Liver (tissue), 3 donors: ENCODE data around the gene PYGB.
"Not testable (repeated sequence)": the region's sequence is repeated elsewhere in the genome, so short reads cannot be mapped to it uniquely, and the experiment has no call there.

Experiments
- ATF3 ChIP-seq: IDR thresholded peaks from 2 replicates; pipeline ENCODE4 v1.6.1; 2016; ENCODE audit warnings: antibody characterized with exemption
- CTCF ChIP-seq: fragments of 150-350 bp; IDR thresholded peaks from 2 replicates; pipeline ENCODE4 v1.5.1; 2017; ENCODE audit warnings: improper control_type of control experiment, low read depth, low read length; ENCODE audit not compliant: missing input control
- EGR1 ChIP-seq, 2 donors: IDR thresholded peaks; 2 replicates each; pipeline ENCODE4 v1.6.1; 2016 to 2018; ENCODE audit warnings: antibody characterized with exemption in 2 of 2, low read depth in 2 of 2
- GABPA ChIP-seq, 2 donors: IDR thresholded peaks in 1 of 2; conservative IDR thresholded peaks in 1 of 2; 2 replicates each; pipeline ENCODE4 v1.6.1; 2016; ENCODE audit warnings: antibody characterized with exemption in 2 of 2, mild to moderate bottlenecking in 1 of 2, moderate library complexity in 1 of 2
- JUND ChIP-seq, 2 donors: IDR thresholded peaks; 2 replicates each; pipeline ENCODE4 v1.6.1; 2016; ENCODE audit warnings: antibody characterized with exemption in 2 of 2
- MAX ChIP-seq: IDR thresholded peaks from 2 replicates; pipeline ENCODE4 v1.6.1; 2016; ENCODE audit warnings: antibody characterized with exemption
- RAD21 ChIP-seq, 2 donors: IDR thresholded peaks; 2 replicates each; pipeline ENCODE4 v1.6.1; 2016; ENCODE audit warnings: antibody characterized with exemption in 2 of 2, mild to moderate bottlenecking in 2 of 2
- REST ChIP-seq: IDR thresholded peaks from 2 replicates; pipeline ENCODE4 v1.6.1; 2016; ENCODE audit warnings: antibody characterized with exemption, mild to moderate bottlenecking
- RXRA ChIP-seq, 2 donors: IDR thresholded peaks; 2 replicates each; pipeline ENCODE4 v1.6.1; 2017 to 2018; ENCODE audit warnings: antibody characterized with exemption in 2 of 2, mild to moderate bottlenecking in 1 of 2
- TAF1 ChIP-seq: conservative IDR thresholded peaks from 2 replicates; pipeline ENCODE4 v1.6.1; 2016; ENCODE audit warnings: antibody characterized with exemption, mild to moderate bottlenecking
- YY1 ChIP-seq: IDR thresholded peaks from 2 replicates; pipeline ENCODE4 v1.6.1; 2016; ENCODE audit warnings: antibody characterized with exemption, mild to moderate bottlenecking
- ZBTB33 ChIP-seq: IDR thresholded peaks from 2 replicates; pipeline ENCODE4 v1.6.1; 2016; ENCODE audit warnings: antibody characterized with exemption
- donor health status: healthy.
- donor health status: healthy.

DNA sequence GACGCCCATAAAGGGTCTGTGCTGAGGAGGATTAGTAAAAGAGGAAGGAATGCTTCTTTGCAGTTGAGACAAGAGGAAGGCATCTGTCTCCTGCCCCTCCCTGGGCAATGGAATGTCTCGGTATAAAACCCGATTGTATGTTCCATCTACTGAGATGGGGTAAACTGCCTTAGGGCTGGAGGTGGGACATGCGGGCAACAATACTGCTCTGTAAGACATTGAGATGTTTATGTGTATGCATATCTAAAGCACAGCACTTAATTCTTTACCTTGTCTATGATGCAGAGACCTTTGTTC lies 6.3 kb upstream of the PYGB start:
- TF ChIP-seq CTCF; EGR1 (IDR thresholded peaks at IDR 0.05; ENCODE audit: low read depth in 2 of 2); ATF3; YY1; JUND (IDR thresholded peaks at IDR 0.05); TAF1; MAX; RXRA (IDR thresholded peaks at IDR 0.05); REST; RAD21 (IDR thresholded peaks at IDR 0.05); GABPA (IDR thresholded peaks at IDR 0.05 in 1 of 2, conservative IDR thresholded peaks at IDR 0.05 in 1 of 2); ZBTB33: not testable (repeated sequence)
